ENCODE results near the gene HDHD5. TPM values are rescaled to one million over a fixed set of nuclear protein-coding genes. Genes with fewer than 3 reads are reported as not detected.
A peak's percentile ranks its signal among the peaks of the same experiment; 100 is the strongest.

The HDHD5 gene
- total and polyA plus RNA-seq, 2 of the 13 experiments (the other 11 are each of a cell fraction or from before 2014, with no cell fraction given): not detected

DNA sequence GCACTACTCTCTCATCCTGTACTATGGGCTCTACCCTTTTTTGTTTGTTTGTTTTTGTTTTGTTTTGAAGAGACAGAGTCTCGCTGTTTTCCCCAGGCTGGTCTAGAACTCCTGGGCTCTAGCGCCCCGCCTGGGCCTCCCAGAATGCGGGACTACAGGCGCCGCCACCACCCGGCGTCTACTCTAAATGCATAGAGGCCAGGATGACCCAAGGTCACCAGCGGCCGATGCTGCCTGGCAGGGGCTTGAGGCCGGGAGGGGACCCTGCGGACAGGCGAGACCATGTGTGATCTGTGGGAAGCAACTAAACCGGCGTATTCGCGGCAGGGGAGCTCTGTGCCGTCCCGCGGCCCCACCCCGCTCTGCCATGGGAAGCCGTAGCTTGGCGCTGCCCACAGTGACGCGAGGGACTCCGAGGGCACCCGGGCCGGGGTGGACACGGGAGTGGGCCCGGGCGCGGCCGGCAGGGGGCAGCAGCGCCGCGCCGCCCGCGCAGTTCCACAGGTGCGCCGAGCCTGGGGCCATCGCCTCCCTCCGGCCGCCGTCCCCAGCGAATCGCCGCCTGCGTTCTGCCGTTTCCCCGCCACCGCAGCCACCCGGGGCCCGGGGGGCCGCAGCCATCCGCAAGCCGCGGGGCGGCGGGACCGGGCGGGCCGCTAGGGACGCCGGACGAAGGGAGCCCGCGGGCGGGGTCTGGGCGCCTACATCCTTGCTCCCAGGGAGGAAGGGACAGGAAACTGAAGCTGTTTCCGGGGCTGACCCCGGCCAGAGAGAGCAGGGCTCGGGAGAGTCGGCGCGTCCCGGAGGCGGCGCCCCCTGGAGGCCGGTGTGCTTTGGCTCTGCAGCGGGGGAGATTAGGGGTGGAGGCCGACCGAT lies 12.3 kb upstream of the HDHD5 start (continued):
- TF ChIP-seq, protein P1, sequence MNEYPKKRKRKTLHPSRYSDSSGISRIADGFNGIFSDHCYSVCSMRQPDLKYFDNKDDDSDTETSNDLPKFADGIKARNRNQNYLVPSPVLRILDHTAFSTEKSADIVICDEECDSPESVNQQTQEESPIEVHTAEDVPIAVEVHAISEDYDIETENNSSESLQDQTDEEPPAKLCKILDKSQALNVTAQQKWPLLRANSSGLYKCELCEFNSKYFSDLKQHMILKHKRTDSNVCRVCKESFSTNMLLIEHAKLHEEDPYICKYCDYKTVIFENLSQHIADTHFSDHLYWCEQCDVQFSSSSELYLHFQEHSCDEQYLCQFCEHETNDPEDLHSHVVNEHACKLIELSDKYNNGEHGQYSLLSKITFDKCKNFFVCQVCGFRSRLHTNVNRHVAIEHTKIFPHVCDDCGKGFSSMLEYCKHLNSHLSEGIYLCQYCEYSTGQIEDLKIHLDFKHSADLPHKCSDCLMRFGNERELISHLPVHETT (CRISPR knock-in tag; conservative IDR thresholded peaks at IDR 0.05): no peak
- TF ChIP-seq GPN1 (CRISPR knock-in tag; IDR thresholded peaks at IDR 0.05; ENCODE audit: borderline replicate concordance): no peak
- TF ChIP-seq RXRA (CRISPR knock-in tag; IDR thresholded peaks at IDR 0.05): peak; percentile 48; the same call in 1 of the 2 replicates
- TF ChIP-seq SIX1 (CRISPR knock-in tag; IDR thresholded peaks at IDR 0.05; ENCODE audit: borderline replicate concordance): no peak
- TF ChIP-seq PLRG1 (conservative IDR thresholded peaks at IDR 0.05): no peak
- TF ChIP-seq, protein P2, sequence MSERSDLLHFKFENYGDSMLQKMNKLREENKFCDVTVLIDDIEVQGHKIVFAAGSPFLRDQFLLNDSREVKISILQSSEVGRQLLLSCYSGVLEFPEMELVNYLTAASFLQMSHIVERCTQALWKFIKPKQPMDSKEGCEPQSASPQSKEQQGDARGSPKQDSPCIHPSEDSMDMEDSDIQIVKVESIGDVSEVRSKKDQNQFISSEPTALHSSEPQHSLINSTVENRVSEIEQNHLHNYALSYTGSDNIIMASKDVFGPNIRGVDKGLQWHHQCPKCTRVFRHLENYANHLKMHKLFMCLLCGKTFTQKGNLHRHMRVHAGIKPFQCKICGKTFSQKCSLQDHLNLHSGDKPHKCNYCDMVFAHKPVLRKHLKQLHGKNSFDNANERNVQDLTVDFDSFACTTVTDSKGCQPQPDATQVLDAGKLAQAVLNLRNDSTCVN (CRISPR knock-in tag; IDR thresholded peaks at IDR 0.05; ENCODE audit: borderline replicate concordance): no peak
- no peak for TF ChIP-seq EZH2 (conservative IDR thresholded peaks at IDR 0.05; ENCODE audit: low read depth, low read length)
- TF ChIP-seq NAIF1 (CRISPR knock-in tag; IDR thresholded peaks at IDR 0.05; ENCODE audit: borderline replicate concordance): no peak
- no peak for TF ChIP-seq SOX13 (IDR thresholded peaks at IDR 0.05)
- no peak for TF ChIP-seq SOX13 (CRISPR knock-in tag; conservative IDR thresholded peaks at IDR 0.05 in 1 of 2, IDR thresholded peaks at IDR 0.05 in 1 of 2)
- TF ChIP-seq SMAD9 (CRISPR knock-in tag; IDR thresholded peaks at IDR 0.05): no peak
- peak; percentile 34; the same call in 1 of the 2 replicates for TF ChIP-seq ZNF607 (CRISPR knock-in tag; IDR thresholded peaks at IDR 0.05; ENCODE audit: borderline replicate concordance)
- TF ChIP-seq ZNF598 (CRISPR knock-in tag; IDR thresholded peaks at IDR 0.05; ENCODE audit: borderline replicate concordance): no peak
- no peak for TF ChIP-seq ZNF530 (CRISPR knock-in tag; IDR thresholded peaks at IDR 0.05; ENCODE audit: low read depth)
- TF ChIP-seq NCOA2 (CRISPR knock-in tag; IDR thresholded peaks at IDR 0.05): no peak
- TF ChIP-seq MIXL1 (CRISPR knock-in tag; IDR thresholded peaks at IDR 0.05): no peak

Data from HepG2 (cell line).